ENCODE data around the gene CD300LG. TPM values are rescaled to one million over a fixed set of nuclear protein-coding genes. Genes with fewer than 3 reads are reported as not detected.
"Not testable (repeated sequence)": the region's sequence is repeated elsewhere in the genome, so short reads cannot be mapped to it uniquely, and the experiment has no call there.

CD300LG gene
- total RNA-seq (2022) (not detected in 2 replicates), Bru-seq, nascent RNA (not detected), BruChase-seq, experiment 1, labeled RNA remaining after a 6-hour chase (percentile 9 among the genes with signal in this experiment), BruChase-seq, experiment 2, labeled RNA remaining after a 2-hour chase (not detected)
- long read RNA-seq, result 0 reads

- no peaks in the 10 kb centered on the region for H3K4me1 Mint-ChIP-seq (ENCODE audit: insufficient read depth, unreplicated experiment)
- peaks cover 12% of the 10 kb centered on the region for H3K27me3 Mint-ChIP-seq (ENCODE audit: insufficient read depth, unreplicated experiment)
- H3K27ac Mint-ChIP-seq (ENCODE audit: low read depth, unreplicated experiment), result no peak within 1 kb of the TSS
- ChIA-PET POLR2A (interaction anchor here (1.1 to 1.5 kb wide), 3 partner anchors 13 to 87 kb away, joined by 3 to 6 read pairs (median 5); no protein-coding TSS in a partner anchor), CTCF (interaction anchor here (0.5 to 2.6 kb wide), 21 partner anchors 9 to 1019 kb away, joined by 3 to 24 read pairs (median 5); no protein-coding TSS in a partner anchor)
- TF ChIP-seq CTCF (IDR thresholded peaks at IDR 0.05; ENCODE audit: unreplicated experiment), result no peak
- no peak within 1 kb of the TSS for H3K4me3 Mint-ChIP-seq (ENCODE audit: unreplicated experiment)
- no peak for DNase-seq (ENCODE audit: unreplicated experiment)
- no TSS peak for BruUV-seq (replicated peaks)
- H3K36me3 Mint-ChIP-seq (ENCODE audit: insufficient read depth, unreplicated experiment), result no peaks in the 10 kb centered on the region
- no peaks in the 10 kb centered on the region for H3K9me3 Mint-ChIP-seq (ENCODE audit: unreplicated experiment)
- intact Hi-C loops (cut with micrococcal nuclease), result loop anchor here (1.0 to 2.0 kb wide), 5 partner anchors 56 to 152 kb away; no protein-coding TSS in a partner anchor
Observed at GRCh38 chr17:43846963-43847371, at the start of gene CD300LG. TSS of gene CD300LG (plus strand) at chr17:43847176. CDS start at chr17:43847217, 41 bp downstream.

GRCh38 chr17:43798024-43798423 lies 49.0 kb upstream of the CD300LG start:
- BruUV-seq (replicated peaks); intact Hi-C loops (cut with micrococcal nuclease); H3K36me3 Mint-ChIP-seq (ENCODE audit: insufficient read depth, unreplicated experiment); H3K4me1 Mint-ChIP-seq (ENCODE audit: insufficient read depth, unreplicated experiment); CTCF ChIA-PET; H3K4me3 Mint-ChIP-seq (ENCODE audit: unreplicated experiment); H3K9me3 Mint-ChIP-seq (ENCODE audit: unreplicated experiment); POLR2A ChIA-PET; H3K27ac Mint-ChIP-seq (ENCODE audit: low read depth, unreplicated experiment); DNase-seq (ENCODE audit: unreplicated experiment): not testable (repeated sequence)
- H3K27me3 Mint-ChIP-seq (ENCODE audit: insufficient read depth, unreplicated experiment), result peaks cover 30% of the 10 kb centered on the region

GRCh38 chr17:43799047-43799446 lies 47.9 kb upstream of the CD300LG start:
- TF ChIP-seq CTCF (IDR thresholded peaks at IDR 0.05; ENCODE audit: unreplicated experiment), result no peak
- H3K4me3 Mint-ChIP-seq (ENCODE audit: unreplicated experiment), result no peak overlapping the region
- H3K9me3 Mint-ChIP-seq (ENCODE audit: unreplicated experiment), result peaks cover 8% of the 10 kb centered on the region
- intact Hi-C loops (cut with micrococcal nuclease), result no loop called here
- H3K4me1 Mint-ChIP-seq (ENCODE audit: insufficient read depth, unreplicated experiment), result no peaks in the 10 kb centered on the region
- CTCF ChIA-PET, result interaction anchor here (0.6 to 1.0 kb wide), 3 partner anchors 104 to 1948 kb away, joined by 3 to 5 read pairs (median 3); no protein-coding TSS in a partner anchor
- POLR2A ChIA-PET, result interaction anchor here (0.7 kb wide), 1 partner anchor 39 kb away, joined by 3 read pairs; no protein-coding TSS in a partner anchor
- BruUV-seq (replicated peaks), result no TSS peak
- no peak for DNase-seq (ENCODE audit: unreplicated experiment)
- H3K27me3 Mint-ChIP-seq (ENCODE audit: insufficient read depth, unreplicated experiment), result peaks cover 30% of the 10 kb centered on the region
- no peak overlapping the region for H3K27ac Mint-ChIP-seq (ENCODE audit: low read depth, unreplicated experiment)
- peaks cover 7% of the 10 kb centered on the region for H3K36me3 Mint-ChIP-seq (ENCODE audit: insufficient read depth, unreplicated experiment)

- CTCF ChIA-PET, result no interaction called here
- H3K27ac Mint-ChIP-seq (ENCODE audit: low read depth, unreplicated experiment), result no peak overlapping the region
- H3K4me1 Mint-ChIP-seq (ENCODE audit: insufficient read depth, unreplicated experiment), result no peaks in the 10 kb centered on the region
- peaks cover 19% of the 10 kb centered on the region for H3K27me3 Mint-ChIP-seq (ENCODE audit: insufficient read depth, unreplicated experiment)
- DNase-seq (ENCODE audit: unreplicated experiment), result no peak
- no peak overlapping the region for H3K4me3 Mint-ChIP-seq (ENCODE audit: unreplicated experiment)
- POLR2A ChIA-PET, result no interaction called here
- intact Hi-C loops (cut with micrococcal nuclease), result no loop called here
- no peak for TF ChIP-seq CTCF (IDR thresholded peaks at IDR 0.05; ENCODE audit: unreplicated experiment)
- H3K36me3 Mint-ChIP-seq (ENCODE audit: insufficient read depth, unreplicated experiment), result peaks cover 7% of the 10 kb centered on the region
- no TSS peak for BruUV-seq (replicated peaks)
- H3K9me3 Mint-ChIP-seq (ENCODE audit: unreplicated experiment), result peaks cover 8% of the 10 kb centered on the region
Observed at GRCh38 chr17:43800736-43801135, 46.2 kb upstream of the CD300LG start.
